Mesodermal cell (in vitro differentiated cells): ENCODE results near the gene FGFR3. TPM values are rescaled to one million over a fixed set of nuclear protein-coding genes. Genes with fewer than 3 reads are reported as not detected.

Source experiments
- H3K27ac ChIP-seq: 2 replicates; pipeline ENCODE4 v1.7.0; 2013; ENCODE audit warnings: mild to moderate bottlenecking, low read depth, low read length, moderate library complexity; ENCODE audit not compliant: severe bottlenecking
- H3K36me3 ChIP-seq: 2 replicates; pipeline ENCODE4 v1.7.1; 2013; ENCODE audit warnings: mild to moderate bottlenecking, low read length, moderate library complexity; ENCODE audit not compliant: control insufficient read depth, insufficient read depth
- H3K4me1 ChIP-seq: one replicate; pipeline ENCODE4 v1.7.1; 2013; ENCODE audit warnings: mild to moderate bottlenecking, low read length; ENCODE audit not compliant: insufficient read depth, control insufficient read depth, poor library complexity, severe bottlenecking
- H3K4me3 ChIP-seq: 2 replicates; pipeline ENCODE4 v1.7.0; 2013; ENCODE audit warnings: low read length, control low read depth, mild to moderate bottlenecking; ENCODE audit not compliant: insufficient read depth, poor library complexity, severe bottlenecking; ENCODE audit errors: extremely low read depth
- H3K9me3 ChIP-seq: 2 replicates; pipeline ENCODE4 v1.7.1; 2013; ENCODE audit warnings: mild to moderate bottlenecking, low read length, moderate library complexity; ENCODE audit not compliant: control insufficient read depth
- WGBS, 2 experiments: methylation state at CpG; one replicate each; pipeline ENCODE4 v1.1.5; 2013; ENCODE audit warnings: missing lambda C conversion rate in 2 of 2; ENCODE audit not compliant: insufficient coverage in 2 of 2; 5-methylcytosine and 5-hydroxymethylcytosine counted together
- polyA plus RNA-seq, 2 experiments: library from polyadenylated mRNA; stranded (reverse); fragments of 50-300 nt; gene quantifications; one replicate each; pipeline ENCODE4 v1.2.3, GENCODE V29; 2013

The FGFR3 gene
- 38.3 TPM for polyA plus RNA-seq (2013, experiment 1 of 2)
- 41.8 TPM for polyA plus RNA-seq (2013, experiment 2 of 2)

DNA sequence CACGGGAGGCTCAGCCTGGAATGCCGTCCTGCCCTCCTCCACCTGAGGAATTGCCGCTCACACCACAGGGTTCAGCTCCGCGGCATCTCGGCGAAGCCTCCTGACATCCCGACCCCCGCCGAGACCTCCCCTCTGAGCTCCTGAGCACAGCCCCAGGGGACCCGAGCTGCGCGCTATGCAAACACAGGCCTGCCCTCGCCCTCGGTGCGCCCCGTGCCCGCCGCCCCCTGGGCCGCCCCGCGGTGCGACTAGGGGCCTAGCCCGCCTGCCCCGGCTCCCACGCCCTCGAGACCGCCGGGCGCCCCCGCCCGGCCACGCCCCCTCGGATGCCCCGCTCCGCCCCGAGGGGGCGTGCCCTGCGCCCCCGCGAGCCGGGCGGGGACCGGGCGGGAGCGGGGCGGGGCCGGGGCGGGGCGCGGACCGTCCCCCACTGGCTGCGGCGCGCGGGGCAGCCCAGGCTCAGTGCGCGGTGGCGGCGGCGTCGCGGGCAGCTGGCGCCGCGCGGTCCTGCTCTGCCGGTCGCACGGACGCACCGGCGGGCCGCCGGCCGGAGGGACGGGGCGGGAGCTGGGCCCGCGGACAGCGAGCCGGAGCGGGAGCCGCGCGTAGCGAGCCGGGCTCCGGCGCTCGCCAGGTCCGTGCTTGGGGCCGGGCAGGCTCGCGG lies at the start of gene FGFR3:
FGFR3 (plus strand) TSS at position 462 of the 664 bp plus-strand sequence. CDS start 642 bp downstream, outside the sequence.
- H3K36me3 ChIP-seq = no peaks in the 10 kb centered on the region
- WGBS, 2 experiments = 1 to 2% methylated on average over 51 to 65 of the region's 95 CpGs
- H3K27ac ChIP-seq = no peak within 1 kb of the TSS
- no peaks in the 10 kb centered on the region for H3K4me1 ChIP-seq
- H3K4me3 ChIP-seq = peak within 1 kb of the TSS; percentile 66
- no peaks in the 10 kb centered on the region for H3K9me3 ChIP-seq

DNA sequence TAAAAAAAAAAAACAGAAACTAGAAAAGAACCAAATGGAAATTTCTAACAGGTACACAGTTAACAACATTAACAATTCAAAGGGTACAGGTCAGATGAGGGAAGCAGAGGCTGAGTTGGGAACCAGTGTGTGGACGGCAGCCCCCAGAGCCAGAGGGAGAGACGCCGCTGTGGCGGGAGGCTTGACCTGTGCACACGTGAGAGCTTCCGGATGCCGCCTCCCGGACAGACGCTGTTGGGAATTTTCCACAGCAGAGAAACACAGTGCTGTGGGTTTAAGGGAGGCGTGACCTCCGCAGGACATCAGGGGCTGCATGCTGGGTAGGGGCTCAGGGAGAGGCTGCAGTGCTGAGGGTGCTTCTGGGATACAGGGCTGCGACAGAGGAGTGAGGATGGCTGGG lies 49.5 kb upstream of the FGFR3 start:
- Histone ChIP-seq H3K27ac (no peak overlapping the region), H3K4me3 (no peak overlapping the region), H3K36me3 (peaks cover 59% of the 10 kb centered on the region), H3K4me1 (no peaks in the 10 kb centered on the region), H3K9me3 (peaks cover 2% of the 10 kb centered on the region)
- WGBS, 2 experiments = 90 to 98% methylated on average over 8 to 11 of the region's 12 CpGs

GRCh38 chr4:1743975-1744374 lies 49.1 kb upstream of the FGFR3 start:
- WGBS, 2 experiments = 91 to 99% methylated on average over 6 of the region's 6 CpGs
- Histone ChIP-seq H3K4me1 (no peaks in the 10 kb centered on the region), H3K9me3 (no peaks in the 10 kb centered on the region), H3K36me3 (peaks cover 55% of the 10 kb centered on the region), H3K27ac (no peak overlapping the region), H3K4me3 (no peak overlapping the region)

GRCh38 chr4:1744552-1744951 lies 48.5 kb upstream of the FGFR3 start:
- H3K9me3 ChIP-seq = no peaks in the 10 kb centered on the region
- H3K36me3 ChIP-seq = peaks cover 49% of the 10 kb centered on the region
- no peak overlapping the region for H3K4me3 ChIP-seq
- WGBS, 2 experiments = 93% methylated on average over 13 to 14 of the region's 14 CpGs
- H3K4me1 ChIP-seq = no peaks in the 10 kb centered on the region
- H3K27ac ChIP-seq = no peak overlapping the region

DNA sequence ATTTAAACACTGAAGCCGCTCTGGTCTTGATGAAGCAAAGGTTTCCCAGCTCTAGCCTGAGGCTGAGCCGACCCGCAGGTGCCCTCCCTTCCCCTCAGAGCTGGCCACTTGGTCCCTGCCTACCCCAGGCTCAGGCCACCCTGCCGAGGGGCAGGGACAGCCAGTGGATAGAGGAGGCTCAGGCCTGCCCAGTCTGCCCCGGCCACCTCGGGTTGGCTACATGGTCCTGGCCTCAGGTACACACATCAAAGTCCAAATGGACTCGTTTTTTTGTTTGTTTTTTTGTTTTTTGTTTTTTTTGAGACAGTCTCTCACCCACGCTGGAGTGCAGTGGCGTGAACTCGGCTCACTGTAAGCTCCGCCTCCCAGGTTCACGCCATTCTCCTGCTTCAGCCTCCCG lies 47.9 kb upstream of the FGFR3 start:
- no peaks in the 10 kb centered on the region for H3K9me3 ChIP-seq
- no peaks in the 10 kb centered on the region for H3K4me1 ChIP-seq
- H3K36me3 ChIP-seq = peaks cover 43% of the 10 kb centered on the region
- H3K27ac ChIP-seq = no peak overlapping the region
- 83 to 90% methylated on average over 7 to 11 of the region's 13 CpGs for WGBS, 2 experiments
- H3K4me3 ChIP-seq = no peak overlapping the region

- no peak overlapping the region for H3K27ac ChIP-seq
- no peaks in the 10 kb centered on the region for H3K4me1 ChIP-seq
- no peak overlapping the region for H3K4me3 ChIP-seq
- 80 to 81% methylated on average over 9 to 12 of the region's 12 CpGs for WGBS, 2 experiments
- H3K9me3 ChIP-seq = no peaks in the 10 kb centered on the region
- H3K36me3 ChIP-seq = peaks cover 38% of the 10 kb centered on the region
Observed at GRCh38 chr4:1745697-1746096, 47.4 kb upstream of the FGFR3 start.

DNA sequence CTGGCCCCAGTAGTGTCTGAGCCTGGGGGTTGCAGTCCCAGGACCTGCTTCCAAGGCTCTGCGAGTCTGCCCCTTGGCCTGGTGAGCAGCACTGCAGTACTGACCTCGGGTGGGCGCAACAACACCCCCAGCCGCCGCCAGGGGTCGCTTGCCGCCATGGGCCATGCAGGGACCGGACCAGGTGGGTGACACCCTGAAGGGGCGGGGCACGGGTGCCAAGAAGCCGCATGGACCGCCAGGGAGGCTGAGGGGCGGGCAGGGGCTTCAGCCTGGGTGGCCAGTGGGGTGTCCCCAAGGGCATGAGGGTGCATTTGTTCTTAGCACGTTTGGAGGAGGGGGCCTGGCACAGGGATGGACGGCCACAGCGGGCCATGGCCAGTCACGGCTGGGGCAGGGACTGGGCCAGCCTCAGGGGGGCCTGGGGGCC lies 46.8 kb upstream of the FGFR3 start:
- Histone ChIP-seq H3K4me3 (no peak overlapping the region), H3K4me1 (no peaks in the 10 kb centered on the region), H3K9me3 (no peaks in the 10 kb centered on the region), H3K27ac (no peak overlapping the region), H3K36me3 (peaks cover 32% of the 10 kb centered on the region)
- 26 to 35% methylated on average over 8 to 17 of the region's 17 CpGs for WGBS, 2 experiments

GRCh38 chr4:1746919-1747602 lies 46.0 kb upstream of the FGFR3 start:
- Histone ChIP-seq H3K4me3 (no peak overlapping the region), H3K27ac (no peak overlapping the region), H3K36me3 (peaks cover 24% of the 10 kb centered on the region), H3K9me3 (no peaks in the 10 kb centered on the region), H3K4me1 (no peaks in the 10 kb centered on the region)
- 88 to 90% methylated on average over 26 to 28 of the region's 33 CpGs for WGBS, 2 experiments

DNA sequence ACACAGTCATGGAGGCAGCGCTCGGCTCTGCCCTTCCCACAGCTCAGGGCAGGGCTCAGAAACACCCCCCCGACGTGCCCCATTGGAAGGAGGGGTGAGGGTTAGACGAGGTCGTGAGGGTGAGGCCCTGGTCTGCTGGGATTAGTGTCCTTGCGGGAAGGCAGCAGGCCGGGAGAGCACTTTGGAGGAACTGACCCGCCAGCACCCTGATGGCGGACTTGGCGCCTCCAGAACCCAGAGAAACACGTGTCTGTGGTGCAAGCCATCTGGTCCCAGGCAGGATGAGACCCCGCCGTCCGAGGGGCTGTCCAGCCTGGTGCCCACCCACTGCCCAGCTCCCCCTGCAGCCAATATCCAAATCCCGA lies 45.5 kb upstream of the FGFR3 start:
- WGBS, 2 experiments = 90 to 97% methylated on average over 15 of the region's 16 CpGs
- Histone ChIP-seq H3K36me3 (peaks cover 19% of the 10 kb centered on the region), H3K4me3 (no peak overlapping the region), H3K4me1 (no peaks in the 10 kb centered on the region), H3K9me3 (no peaks in the 10 kb centered on the region), H3K27ac (no peak overlapping the region)

DNA sequence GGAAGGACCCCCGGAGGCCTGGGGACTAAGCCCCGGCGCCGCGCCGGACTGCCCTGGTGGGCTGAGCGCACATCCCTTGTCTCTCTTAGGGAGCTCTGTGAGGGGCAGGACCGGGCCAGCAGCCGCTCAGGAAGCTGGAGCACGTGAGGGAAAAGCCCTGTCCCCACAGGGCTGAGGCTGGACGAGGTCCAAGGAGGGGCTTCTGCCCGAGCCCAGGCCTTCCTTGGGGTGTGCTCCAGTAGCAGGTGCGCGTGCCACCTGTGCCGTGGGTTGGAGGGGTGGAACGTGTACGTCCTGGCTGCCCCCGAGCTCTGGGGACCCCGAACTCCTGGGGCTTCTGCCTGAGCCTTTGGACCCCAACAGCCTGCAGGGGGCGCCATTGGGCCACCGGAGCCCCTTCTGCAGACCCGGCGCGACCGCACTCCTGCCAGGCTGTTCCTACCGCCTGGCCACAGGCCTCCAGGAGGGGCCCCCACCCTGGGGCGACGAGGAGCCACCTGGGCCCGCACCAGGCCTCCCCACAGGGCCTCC lies 44.6 kb upstream of the FGFR3 start:
- Histone ChIP-seq H3K4me3 (no peak overlapping the region), H3K4me1 (no peaks in the 10 kb centered on the region), H3K36me3 (peaks cover 13% of the 10 kb centered on the region), H3K9me3 (no peaks in the 10 kb centered on the region), H3K27ac (no peak overlapping the region)
- 13 to 14% methylated on average over 25 to 26 of the region's 29 CpGs for WGBS, 2 experiments

DNA sequence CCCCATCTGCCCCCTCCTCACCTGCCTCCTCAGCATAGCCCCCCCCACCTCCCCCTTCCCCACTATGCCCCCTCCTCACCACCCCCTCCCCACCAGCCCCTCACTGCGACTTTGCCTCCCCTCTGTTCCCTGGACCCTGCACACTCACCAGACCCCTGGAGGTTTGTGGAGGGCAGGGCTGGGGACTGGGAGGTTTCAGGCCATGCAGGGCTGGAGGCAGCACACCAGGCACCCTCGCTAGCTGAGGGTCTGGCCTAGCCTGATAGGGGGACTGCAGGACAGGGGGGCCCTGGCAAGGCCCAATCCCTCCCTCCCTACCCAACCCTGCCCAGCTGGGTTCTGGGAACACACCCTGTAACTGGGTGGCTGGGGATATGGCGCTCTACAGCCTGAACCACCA lies 43.7 kb upstream of the FGFR3 start:
- Histone ChIP-seq H3K36me3 (peaks cover 4% of the 10 kb centered on the region), H3K4me3 (no peak overlapping the region), H3K4me1 (no peaks in the 10 kb centered on the region), H3K27ac (no peak overlapping the region), H3K9me3 (no peaks in the 10 kb centered on the region)
- 100% methylated on average over 1 of the region's 3 CpGs for WGBS, 2 experiments
